Peyer's patch (tissue), 4 donors: Measurements from ENCODE around the gene TIMP1. TPM values are rescaled to one million over a fixed set of nuclear protein-coding genes. Genes with fewer than 3 reads are reported as not detected.
A peak's percentile ranks its signal among the peaks of the same experiment; 100 is the strongest.
"Not testable (repeated sequence)": the region's sequence is repeated elsewhere in the genome, so short reads cannot be mapped to it uniquely, and the experiment has no call there.

Experiments
- DNase-seq, 3 donors: peaks; one replicate each; pipeline ENCODE4 v3.0.0-alpha.2; 2017 to 2019
- H3K27ac ChIP-seq, 4 donors: fragments of 200-600 bp; sonication (generic); one replicate each; pipeline ENCODE4 v1.5.1; 2016 to 2019
- H3K27me3 ChIP-seq, 2 donors: fragments of 200-600 bp; sonication (generic); one replicate each; pipeline ENCODE4 v1.5.1; 2019
- H3K36me3 ChIP-seq, 3 donors: fragments of 200-600 bp; sonication (generic); one replicate each; pipeline ENCODE4 v1.5.1; 2016 to 2019
- H3K4me1 ChIP-seq, 4 donors: fragments of 200-600 bp; sonication (generic); one replicate each; pipeline ENCODE4 v1.5.1; 2016 to 2019
- H3K4me3 ChIP-seq, 4 donors: fragments of 200-600 bp; sonication (generic); 1 replicate in 3 of 4; 2 replicates in 1 of 4; pipeline ENCODE4 v1.5.1; 2016 to 2019; ENCODE audit warnings: mild to moderate bottlenecking in 1 of 4
- H3K9me3 ChIP-seq, 4 donors: fragments of 200-600 bp; sonication (generic); one replicate each; pipeline ENCODE4 v1.5.1; 2016 to 2019; ENCODE audit warnings: mild to moderate bottlenecking in 1 of 4
- CTCF ChIP-seq, 6 experiments: fragments of 450-650 bp in 4 of 6; fragments of 200-600 bp in 2 of 6; sonication (generic) in 1 of 6; IDR thresholded peaks; one replicate each; pipeline ENCODE4 v1.5.1; 2017 to 2019; ENCODE audit warnings: antibody characterized with exemption in 6 of 6, mild to moderate bottlenecking in 3 of 6, moderate library complexity in 1 of 6
- POLR2A ChIP-seq, 2 donors: fragments of 450-650 bp; IDR thresholded peaks; one replicate each; pipeline ENCODE4 v1.5.1; 2017; ENCODE audit warnings: antibody characterized with exemption in 2 of 2, mild to moderate bottlenecking in 2 of 2, moderate library complexity in 2 of 2
- total RNA-seq, 4 donors: library from RNA; depleted of rRNA; stranded (reverse); fragments of >200 nt; gene quantifications; one replicate each; pipeline ENCODE4 v1.1.0, GENCODE V29; 2016

TIMP1 gene
- total RNA-seq, 4 donors from 2014 or later: 22.5 to 80.0 (median 39.7) TPM

GRCh38 chrX:47597222-47597621 lies 15.0 kb downstream of the TIMP1 start:
- Histone ChIP-seq H3K36me3 (no peaks in the 10 kb centered on the region), H3K27ac (no peak overlapping the region), H3K9me3 (no peaks in the 10 kb centered on the region), H3K4me3 (no peak overlapping the region), H3K4me1 (no peaks in the 10 kb centered on the region), H3K27me3 (no peaks in the 10 kb centered on the region)
- TF ChIP-seq CTCF (IDR thresholded peaks at IDR 0.05): no peak
- DNase-seq: no peak

- H3K4me1 ChIP-seq, H3K36me3 ChIP-seq, DNase-seq, H3K9me3 ChIP-seq, H3K4me3 ChIP-seq, H3K27me3 ChIP-seq, H3K27ac ChIP-seq: not testable (repeated sequence)
Observed at GRCh38 chrX:47603125-47603524, 20.9 kb downstream of the TIMP1 start.

- Histone ChIP-seq H3K27ac (no peak overlapping the region), H3K4me1 (no peaks in the 10 kb centered on the region), H3K27me3 (no peaks in the 10 kb centered on the region), H3K4me3 (no peak overlapping the region), H3K9me3 (no peaks in the 10 kb centered on the region), H3K36me3 (no peaks in the 10 kb centered on the region)
- peak in 1 of 3 donors; percentile 24 for DNase-seq
- TF ChIP-seq CTCF (IDR thresholded peaks at IDR 0.05): no peak
- no peak for TF ChIP-seq POLR2A (IDR thresholded peaks at IDR 0.05)
Observed at GRCh38 chrX:47605024-47605423, 22.8 kb downstream of the TIMP1 start.

GRCh38 chrX:47607091-47607490 lies 24.9 kb downstream of the TIMP1 start:
- H3K4me1 ChIP-seq: no peaks in the 10 kb centered on the region
- H3K27me3 ChIP-seq: no peaks in the 10 kb centered on the region
- TF ChIP-seq CTCF (IDR thresholded peaks at IDR 0.05) (no peak), POLR2A (IDR thresholded peaks at IDR 0.05) (no peak)
- H3K9me3 ChIP-seq: no peaks in the 10 kb centered on the region
- DNase-seq: no peak
- no peaks in the 10 kb centered on the region for H3K36me3 ChIP-seq
- no peak overlapping the region for H3K4me3 ChIP-seq
- no peak overlapping the region for H3K27ac ChIP-seq

- H3K9me3 ChIP-seq: no peaks in the 10 kb centered on the region
- H3K4me3 ChIP-seq: no peak overlapping the region
- H3K4me1 ChIP-seq: no peaks in the 10 kb centered on the region
- H3K27me3 ChIP-seq: no peaks in the 10 kb centered on the region
- H3K36me3 ChIP-seq: no peaks in the 10 kb centered on the region
- H3K27ac ChIP-seq: no peak overlapping the region
- peak in 1 of 3 donors; percentile 30 for DNase-seq
- no peak for TF ChIP-seq POLR2A (IDR thresholded peaks at IDR 0.05)
- no peak for TF ChIP-seq CTCF (IDR thresholded peaks at IDR 0.05)
Observed at GRCh38 chrX:47608130-47608810, 26.0 kb downstream of the TIMP1 start.

- TF ChIP-seq CTCF (IDR thresholded peaks at IDR 0.05) (no peak), POLR2A (IDR thresholded peaks at IDR 0.05) (no peak)
- Histone ChIP-seq H3K9me3 (no peaks in the 10 kb centered on the region), H3K4me1 (no peaks in the 10 kb centered on the region), H3K4me3 (no peak overlapping the region), H3K36me3 (no peaks in the 10 kb centered on the region), H3K27me3 (no peaks in the 10 kb centered on the region), H3K27ac (no peak overlapping the region)
- no peak for DNase-seq
Observed at GRCh38 chrX:47610511-47610910, 28.3 kb downstream of the TIMP1 start.
